SK-N-SH treated with all-trans-retinoic acid at 6 μM for 48 hours (cell line): Measurements from ENCODE around the gene EPHB6.
A peak's percentile ranks its signal among the peaks of the same experiment; 100 is the strongest.

Experiments
- ATAC-seq: fragments of 200-7000 bp; cut with Tn5 transposase; 3 replicates; pipeline ENCODE4 v1.9.1; 2020; ENCODE audit warnings: mild to moderate bottlenecking, moderate library complexity
- ARNTL ChIP-seq: fragments of 450-650 bp; formaldehyde crosslinking; IDR thresholded peaks from 2 replicates; pipeline ENCODE4 v1.5.0; 2020; ENCODE audit warnings: low read depth, mild to moderate bottlenecking, moderate library complexity, borderline replicate concordance
- CREB5 ChIP-seq: fragments of 250-450 bp; sonication (Bioruptor Pico); IDR thresholded peaks from 2 replicates; pipeline ENCODE4 v1.5.1; 2020; ENCODE audit warnings: low read depth, mild to moderate bottlenecking, moderate library complexity
- CSDC2 ChIP-seq: fragments of 250-450 bp; sonication (Bioruptor Pico); IDR thresholded peaks from 2 replicates; pipeline ENCODE4 v1.5.0; 2020; ENCODE audit warnings: mild to moderate bottlenecking, moderate library complexity
- CSRNP3 ChIP-seq: fragments of 250-450 bp; sonication (Bioruptor Pico); IDR thresholded peaks from 2 replicates; pipeline ENCODE4 v1.5.1; 2021; ENCODE audit warnings: mild to moderate bottlenecking, moderate library complexity
- ESRRG ChIP-seq: fragments of 250-450 bp; sonication (Bioruptor Pico); IDR thresholded peaks from 2 replicates; pipeline ENCODE4 v1.6.1; 2021; ENCODE audit warnings: mild to moderate bottlenecking
- GLIS3 ChIP-seq: fragments of 250-450 bp; sonication (Bioruptor Pico); IDR thresholded peaks from 2 replicates; pipeline ENCODE4 v1.5.0; 2020; ENCODE audit warnings: mild to moderate bottlenecking, moderate library complexity
- ISL1 ChIP-seq: fragments of 250-450 bp; sonication (Bioruptor Pico); IDR thresholded peaks from 2 replicates; pipeline ENCODE4 v2.1.2; 2022; ENCODE audit warnings: mild to moderate bottlenecking, moderate library complexity
- OSR1 ChIP-seq: fragments of 250-450 bp; sonication (Bioruptor Pico); IDR thresholded peaks from 2 replicates; pipeline ENCODE4 v1.8.0; 2022; ENCODE audit warnings: moderate library complexity, mild to moderate bottlenecking, inconsistent platforms
- PATZ1 ChIP-seq: fragments of 250-450 bp; sonication (Bioruptor Pico); IDR thresholded peaks from 2 replicates; pipeline ENCODE4 v1.8.0; 2020; ENCODE audit warnings: mild to moderate bottlenecking, moderate library complexity, borderline replicate concordance
- POU6F1 ChIP-seq: fragments of 250-450 bp; sonication (Bioruptor Pico); IDR thresholded peaks from 2 replicates; pipeline ENCODE4 v1.8.0; 2021; ENCODE audit warnings: low read depth, mild to moderate bottlenecking, moderate library complexity, borderline replicate concordance
- PPARA ChIP-seq: fragments of 250-450 bp; sonication (Bioruptor Pico); IDR thresholded peaks from 2 replicates; pipeline ENCODE4 v1.5.0; 2020; ENCODE audit warnings: mild to moderate bottlenecking, borderline replicate concordance
- RARB ChIP-seq: fragments of 250-450 bp; sonication (Bioruptor Pico); IDR thresholded peaks from 2 replicates; pipeline ENCODE4 v1.8.0; 2021; ENCODE audit warnings: mild to moderate bottlenecking, moderate library complexity
- SNAI2 ChIP-seq: fragments of 250-450 bp; sonication (Bioruptor Pico); IDR thresholded peaks from 2 replicates; pipeline ENCODE4 v1.5.0; 2020; ENCODE audit warnings: mild to moderate bottlenecking, moderate library complexity
- TCF4 ChIP-seq: fragments of 250-450 bp; sonication (Bioruptor Pico); IDR thresholded peaks from 2 replicates; pipeline ENCODE4 v1.8.0; 2021; ENCODE audit warnings: mild to moderate bottlenecking, moderate library complexity, borderline replicate concordance
- TOX ChIP-seq: fragments of 250-450 bp; sonication (Bioruptor Pico); IDR thresholded peaks from 2 replicates; pipeline ENCODE4 v1.8.0; 2021; ENCODE audit warnings: mild to moderate bottlenecking, moderate library complexity, borderline replicate concordance
- ZC3H10 ChIP-seq: fragments of 250-450 bp; sonication (Bioruptor Pico); IDR thresholded peaks from 2 replicates; pipeline ENCODE4 v1.5.1; 2021; ENCODE audit warnings: mild to moderate bottlenecking, moderate library complexity
- ZFP3 ChIP-seq: fragments of 250-450 bp; sonication (Bioruptor Pico); IDR thresholded peaks from 2 replicates; pipeline ENCODE4 v1.5.0; 2020; ENCODE audit warnings: mild to moderate bottlenecking, moderate library complexity
- ZFP30 ChIP-seq: fragments of 450-650 bp; formaldehyde crosslinking; IDR thresholded peaks from 2 replicates; pipeline ENCODE4 v1.5.0; 2022; ENCODE audit warnings: mild to moderate bottlenecking, moderate library complexity
- ZNF565 ChIP-seq: fragments of 450-650 bp; formaldehyde crosslinking; conservative IDR thresholded peaks from 2 replicates; pipeline ENCODE4 v1.5.0; 2020; ENCODE audit warnings: low read depth, mild to moderate bottlenecking, moderate library complexity
- ZNF70 ChIP-seq: fragments of 450-650 bp; formaldehyde crosslinking; IDR thresholded peaks from 2 replicates; pipeline ENCODE4 v1.5.0; 2020; ENCODE audit warnings: mild to moderate bottlenecking, moderate library complexity
- ZNF8 ChIP-seq: fragments of 450-650 bp; formaldehyde crosslinking; IDR thresholded peaks from 2 replicates; pipeline ENCODE4 v1.5.0; 2020; ENCODE audit warnings: mild to moderate bottlenecking, moderate library complexity

The EPHB6 gene

GRCh38 chr7:142854372-142855113 lies at the start of gene EPHB6:
Gene EPHB6, plus strand, starts transcription at chr7:142855076. Its CDS starts 8,152 bp downstream, at chr7:142863228.
- TF ChIP-seq CSDC2 (CRISPR knock-in tag) (no peak), CSRNP3 (no peak), ZNF565 (CRISPR knock-in tag) (no peak), ZFP30 (CRISPR knock-in tag) (no peak), ZNF8 (CRISPR knock-in tag) (no peak), TCF4 (CRISPR knock-in tag) (no peak), ZFP3 (CRISPR knock-in tag) (no peak), ARNTL (no peak), OSR1 (no peak), PPARA (CRISPR knock-in tag) (no peak), TOX (CRISPR knock-in tag) (no peak), SNAI2 (CRISPR knock-in tag) (no peak), GLIS3 (CRISPR knock-in tag) (no peak), ESRRG (no peak), RARB (CRISPR knock-in tag) (no peak), ISL1 (CRISPR knock-in tag) (no peak), PATZ1 (no peak)
- peak; percentile 79 for ATAC-seq

GRCh38 chr7:142805350-142806021 lies 49.4 kb upstream of the EPHB6 start:
- TF ChIP-seq CSDC2 (CRISPR knock-in tag) (no peak), CREB5 (CRISPR knock-in tag) (no peak), SNAI2 (CRISPR knock-in tag) (no peak), CSRNP3 (no peak), ZFP30 (CRISPR knock-in tag) (no peak), RARB (CRISPR knock-in tag) (no peak)
- TF ChIP-seq, all 23 proteins: peak for 0
- ATAC-seq, result no peak

GRCh38 chr7:142806022-142806356 lies 48.9 kb upstream of the EPHB6 start:
- no peak for ATAC-seq
- no peak for TF ChIP-seq CREB5 (CRISPR knock-in tag)
- TF ChIP-seq TCF4 (CRISPR knock-in tag), result no peak
- TF ChIP-seq ZNF565 (CRISPR knock-in tag), result no peak
- TF ChIP-seq ARNTL, result no peak
- TF ChIP-seq ZNF70 (CRISPR knock-in tag), result no peak
- no peak for TF ChIP-seq POU6F1
- no peak for TF ChIP-seq PATZ1
- no peak for TF ChIP-seq RARB (CRISPR knock-in tag)
- no peak for TF ChIP-seq GLIS3 (CRISPR knock-in tag)
- TF ChIP-seq ZFP3 (CRISPR knock-in tag), result no peak
- TF ChIP-seq SNAI2 (CRISPR knock-in tag), result no peak
- no peak for TF ChIP-seq ZC3H10
- TF ChIP-seq CSDC2 (CRISPR knock-in tag), result no peak
- no peak for TF ChIP-seq OSR1
- no peak for TF ChIP-seq ISL1 (CRISPR knock-in tag)
- no peak for TF ChIP-seq ESRRG
